Measurements from ENCODE around the gene DRAM1.
"Not testable (repeated sequence)": the region's sequence is repeated elsewhere in the genome, so short reads cannot be mapped to it uniquely, and the experiment has no call there.

DRAM1 gene

GRCh38 chr12:101878243-101878821 lies 952 bp downstream of the DRAM1 start:
- H2AFZ ChIP-seq (ENCODE audit: low read length, unreplicated experiment): peak overlapping the region; percentile 43
- H3K4me1 ChIP-seq (ENCODE audit: control insufficient read depth, insufficient read depth, low read length, unreplicated experiment): peaks cover 14% of the 10 kb centered on the region
- H3K27ac ChIP-seq (ENCODE audit: low read depth, low read length): peak overlapping the region; percentile 93; the same call in 1 of the 2 replicates
- peak overlapping the region; percentile 89 for H3K4me3 ChIP-seq (ENCODE audit: low read depth, low read length)
- H3K36me3 ChIP-seq (ENCODE audit: insufficient read depth, low read length): no peaks in the 10 kb centered on the region
- H3K27me3 ChIP-seq (ENCODE audit: insufficient read depth, low read length): no peaks in the 10 kb centered on the region
- no peaks in the 10 kb centered on the region for H3K79me2 ChIP-seq (ENCODE audit: control insufficient read depth, insufficient read depth, low read length, unreplicated experiment)

- no peak overlapping the region for H2AFZ ChIP-seq (ENCODE audit: low read length, unreplicated experiment)
- no peaks in the 10 kb centered on the region for H3K27me3 ChIP-seq (ENCODE audit: insufficient read depth, low read length)
- H3K27ac ChIP-seq (ENCODE audit: low read depth, low read length): no peak overlapping the region
- H3K79me2 ChIP-seq (ENCODE audit: control insufficient read depth, insufficient read depth, low read length, unreplicated experiment): no peaks in the 10 kb centered on the region
- peaks cover 6% of the 10 kb centered on the region for H3K4me1 ChIP-seq (ENCODE audit: control insufficient read depth, insufficient read depth, low read length, unreplicated experiment)
- no peak overlapping the region for H3K4me3 ChIP-seq (ENCODE audit: low read depth, low read length)
- no peaks in the 10 kb centered on the region for H3K36me3 ChIP-seq (ENCODE audit: insufficient read depth, low read length)
Observed at GRCh38 chr12:101880769-101881168, 3.4 kb downstream of the DRAM1 start.

GRCh38 chr12:101881228-101881627 lies 3.8 kb downstream of the DRAM1 start:
- Histone ChIP-seq H3K4me3 (ENCODE audit: low read depth, low read length) (no peak overlapping the region), H3K79me2 (ENCODE audit: control insufficient read depth, insufficient read depth, low read length, unreplicated experiment) (no peaks in the 10 kb centered on the region)

GRCh38 chr12:101884174-101884573 lies 6.8 kb downstream of the DRAM1 start:
- Histone ChIP-seq H3K27me3 (ENCODE audit: insufficient read depth, low read length) (no peaks in the 10 kb centered on the region), H2AFZ (ENCODE audit: low read length, unreplicated experiment) (no peak overlapping the region), H3K79me2 (ENCODE audit: control insufficient read depth, insufficient read depth, low read length, unreplicated experiment) (no peaks in the 10 kb centered on the region), H3K4me3 (ENCODE audit: low read depth, low read length) (no peak overlapping the region), H3K4me1 (ENCODE audit: control insufficient read depth, insufficient read depth, low read length, unreplicated experiment) (no peaks in the 10 kb centered on the region), H3K36me3 (ENCODE audit: insufficient read depth, low read length) (no peaks in the 10 kb centered on the region), H3K27ac (ENCODE audit: low read depth, low read length) (no peak overlapping the region)

More at GRCh38 chr12:101881228-101881627, 3.8 kb downstream of the DRAM1 start:
- Histone ChIP-seq H3K27me3 (ENCODE audit: insufficient read depth, low read length) (no peaks in the 10 kb centered on the region), H3K4me1 (ENCODE audit: control insufficient read depth, insufficient read depth, low read length, unreplicated experiment) (peaks cover 3% of the 10 kb centered on the region), H2AFZ (ENCODE audit: low read length, unreplicated experiment) (no peak overlapping the region), H3K27ac (ENCODE audit: low read depth, low read length) (no peak overlapping the region), H3K36me3 (ENCODE audit: insufficient read depth, low read length) (no peaks in the 10 kb centered on the region)

- not testable (repeated sequence) for H2AFZ ChIP-seq (ENCODE audit: low read length, unreplicated experiment); H3K36me3 ChIP-seq (ENCODE audit: insufficient read depth, low read length); H3K27me3 ChIP-seq (ENCODE audit: insufficient read depth, low read length); H3K4me3 ChIP-seq (ENCODE audit: low read depth, low read length); H3K4me1 ChIP-seq (ENCODE audit: control insufficient read depth, insufficient read depth, low read length, unreplicated experiment); H3K79me2 ChIP-seq (ENCODE audit: control insufficient read depth, insufficient read depth, low read length, unreplicated experiment); H3K27ac ChIP-seq (ENCODE audit: low read depth, low read length)
Observed at GRCh38 chr12:101884781-101885340, 7.5 kb downstream of the DRAM1 start.

DNA sequence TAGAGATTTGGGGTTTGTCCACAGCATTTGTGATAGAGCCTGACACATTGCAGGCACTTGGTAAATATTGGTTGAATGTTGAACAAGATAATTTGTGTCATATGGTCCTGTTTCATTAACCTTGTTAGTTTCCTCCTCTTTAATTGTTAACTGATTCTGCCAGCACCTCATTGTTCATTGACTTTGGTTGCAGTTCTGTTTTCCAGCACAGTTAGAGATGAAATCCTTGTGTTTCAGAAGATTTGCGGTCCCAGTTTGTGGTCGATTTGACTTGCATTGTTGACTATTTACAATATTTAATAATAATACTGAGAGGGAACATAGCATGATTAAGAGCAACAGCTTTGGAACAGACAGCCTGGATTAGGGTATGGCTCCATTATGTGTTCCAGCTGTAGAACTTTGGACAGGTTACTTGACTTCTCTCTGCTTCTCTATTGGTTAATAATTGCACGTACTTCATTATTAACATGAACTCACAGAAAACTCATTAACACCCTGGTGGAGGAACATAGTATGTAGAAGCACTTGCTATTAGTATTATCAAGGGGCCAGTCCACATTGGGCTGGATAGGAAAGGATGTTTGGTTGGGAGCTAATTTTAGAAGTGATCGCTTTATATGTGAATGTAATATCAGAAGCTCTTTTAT lies 8.7 kb downstream of the DRAM1 start:
- Histone ChIP-seq H2AFZ (ENCODE audit: low read length, unreplicated experiment) (no peak overlapping the region), H3K79me2 (ENCODE audit: control insufficient read depth, insufficient read depth, low read length, unreplicated experiment) (no peaks in the 10 kb centered on the region), H3K4me3 (ENCODE audit: low read depth, low read length) (no peak overlapping the region), H3K4me1 (ENCODE audit: control insufficient read depth, insufficient read depth, low read length, unreplicated experiment) (peaks cover under 1% of the 10 kb centered on the region), H3K36me3 (ENCODE audit: insufficient read depth, low read length) (no peaks in the 10 kb centered on the region), H3K27ac (ENCODE audit: low read depth, low read length) (no peak overlapping the region), H3K27me3 (ENCODE audit: insufficient read depth, low read length) (no peaks in the 10 kb centered on the region)

GRCh38 chr12:101889211-101889752 lies 11.9 kb downstream of the DRAM1 start:
- peaks cover 9% of the 10 kb centered on the region for H3K4me1 ChIP-seq (ENCODE audit: control insufficient read depth, insufficient read depth, low read length, unreplicated experiment)
- peaks cover 6% of the 10 kb centered on the region for H3K79me2 ChIP-seq (ENCODE audit: control insufficient read depth, insufficient read depth, low read length, unreplicated experiment)
- H3K27ac ChIP-seq (ENCODE audit: low read depth, low read length): no peak overlapping the region

DNA sequence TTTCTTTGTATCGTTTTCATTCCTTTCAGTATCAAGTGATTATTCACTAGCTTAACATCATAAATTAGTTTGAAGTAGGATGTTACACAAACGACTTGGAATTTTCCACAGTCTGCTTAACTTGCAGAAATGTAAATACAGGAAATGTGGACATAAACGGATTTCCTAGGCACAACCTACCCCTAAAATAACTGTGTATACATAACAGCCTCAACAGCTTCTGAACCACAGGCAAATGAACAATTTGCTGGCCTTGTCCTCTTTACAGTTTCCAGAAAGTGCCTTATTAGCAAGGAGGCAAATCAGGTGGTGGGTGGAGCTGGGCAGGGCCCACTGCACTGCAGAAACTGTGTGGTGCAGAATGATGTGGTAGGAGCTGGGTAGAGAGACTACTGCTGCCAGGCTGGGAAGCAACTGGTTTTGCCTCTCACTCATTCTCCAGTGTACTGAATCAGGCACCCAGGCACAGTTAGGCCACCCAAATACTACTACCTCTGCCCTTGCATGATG lies 14.1 kb downstream of the DRAM1 start:
- Histone ChIP-seq H3K27ac (ENCODE audit: low read depth, low read length) (peak overlapping the region; percentile 59), H3K4me3 (ENCODE audit: low read depth, low read length) (peak overlapping the region; percentile 43; the same call in 1 of the 2 replicates), H3K27me3 (ENCODE audit: insufficient read depth, low read length) (no peaks in the 10 kb centered on the region), H3K4me1 (ENCODE audit: control insufficient read depth, insufficient read depth, low read length, unreplicated experiment) (peaks cover 13% of the 10 kb centered on the region), H3K36me3 (ENCODE audit: insufficient read depth, low read length) (no peaks in the 10 kb centered on the region), H3K79me2 (ENCODE audit: control insufficient read depth, insufficient read depth, low read length, unreplicated experiment) (peaks cover 6% of the 10 kb centered on the region), H2AFZ (ENCODE audit: low read length, unreplicated experiment) (peak overlapping the region; percentile 78)

More at GRCh38 chr12:101889211-101889752, 11.9 kb downstream of the DRAM1 start:
- Histone ChIP-seq H3K27me3 (ENCODE audit: insufficient read depth, low read length) (no peaks in the 10 kb centered on the region), H2AFZ (ENCODE audit: low read length, unreplicated experiment) (no peak overlapping the region), H3K36me3 (ENCODE audit: insufficient read depth, low read length) (no peaks in the 10 kb centered on the region), H3K4me3 (ENCODE audit: low read depth, low read length) (no peak overlapping the region)

DNA sequence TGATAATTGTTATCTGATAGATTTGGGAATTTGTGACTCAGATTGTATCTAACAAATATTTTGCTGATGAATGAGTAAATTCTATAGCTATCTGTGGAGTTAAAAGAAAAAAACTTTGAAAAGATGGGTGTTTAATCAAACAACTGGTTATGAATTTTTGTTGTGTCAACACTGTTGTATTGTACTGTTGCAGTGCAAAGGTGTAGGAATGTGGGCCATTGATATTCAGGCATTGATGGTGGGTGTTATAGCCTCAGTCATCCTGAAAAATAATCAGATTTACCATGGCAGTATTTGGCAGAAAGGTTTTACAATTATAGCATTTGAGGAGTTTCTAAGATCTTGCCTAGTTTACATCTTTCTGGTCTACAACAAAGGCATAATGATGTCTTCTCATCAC lies 15.4 kb downstream of the DRAM1 start:
- Histone ChIP-seq H3K79me2 (ENCODE audit: control insufficient read depth, insufficient read depth, low read length, unreplicated experiment) (peaks cover 6% of the 10 kb centered on the region), H3K36me3 (ENCODE audit: insufficient read depth, low read length) (no peaks in the 10 kb centered on the region), H2AFZ (ENCODE audit: low read length, unreplicated experiment) (no peak overlapping the region), H3K4me3 (ENCODE audit: low read depth, low read length) (no peak overlapping the region), H3K27me3 (ENCODE audit: insufficient read depth, low read length) (no peaks in the 10 kb centered on the region), H3K27ac (ENCODE audit: low read depth, low read length) (0 out of 2 replicates have a peak overlapping the region, but pooled peaks have one; percentile 9), H3K4me1 (ENCODE audit: control insufficient read depth, insufficient read depth, low read length, unreplicated experiment) (peaks cover 13% of the 10 kb centered on the region)

DNA sequence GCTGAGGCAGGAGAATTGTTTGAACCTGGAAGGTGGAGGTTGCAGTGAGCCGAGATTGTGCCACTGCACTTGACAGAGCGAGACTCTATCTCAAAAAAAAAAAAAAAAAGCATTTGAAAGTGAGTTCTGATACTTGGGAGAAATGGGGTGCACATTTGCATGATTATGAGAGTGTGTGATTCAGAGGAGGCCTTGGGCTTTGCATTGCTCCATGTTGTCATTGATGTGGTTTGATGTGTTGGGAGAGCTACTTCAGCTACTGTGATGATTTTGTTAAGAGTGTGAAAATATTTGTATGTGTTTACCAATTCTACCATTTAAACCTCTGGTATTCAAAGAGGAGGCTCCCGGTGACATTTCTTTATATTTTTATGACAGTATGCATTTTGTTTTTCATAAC lies 24.4 kb downstream of the DRAM1 start:
- Histone ChIP-seq H3K4me3 (ENCODE audit: low read depth, low read length) (no peak overlapping the region), H2AFZ (ENCODE audit: low read length, unreplicated experiment) (no peak overlapping the region), H3K27me3 (ENCODE audit: insufficient read depth, low read length) (no peaks in the 10 kb centered on the region), H3K36me3 (ENCODE audit: insufficient read depth, low read length) (peaks cover 4% of the 10 kb centered on the region; the same call in 1 of the 2 replicates), H3K79me2 (ENCODE audit: control insufficient read depth, insufficient read depth, low read length, unreplicated experiment) (no peaks in the 10 kb centered on the region), H3K4me1 (ENCODE audit: control insufficient read depth, insufficient read depth, low read length, unreplicated experiment) (no peaks in the 10 kb centered on the region), H3K27ac (ENCODE audit: low read depth, low read length) (no peak overlapping the region)

Data from ACC112 (cell line).